HEK293T (cell line): ENCODE measurements around the gene TIE1.

Source experiments
- CTCF ChIA-PET: fragments of 350-600 bp; formaldehyde crosslinking; extraction: SDS; loops from one replicate; lab custom pipeline; 2021; ENCODE audit warnings: antibody characterized with exemption, inconsistent platforms; lab: Yijun Ruan, JAX
- POLR2A ChIA-PET: fragments of 350-600 bp; formaldehyde crosslinking; extraction: SDS; loops from one replicate; lab custom pipeline; 2020; ENCODE audit warnings: antibody characterized with exemption, inconsistent platforms; lab: Yijun Ruan, JAX
- DNase-seq: peaks from one replicate; pipeline ENCODE4 v3.0.0; 2012; ENCODE audit warnings: mixed read lengths; ENCODE audit errors: extremely low spot score
- ARNT ChIP-seq: fragments of 450-650 bp; IDR thresholded peaks from 2 replicates; pipeline ENCODE4 v1.6.1; 2017; ENCODE audit warnings: mild to moderate bottlenecking
- BHLHE40 ChIP-seq: fragments of 450-650 bp; IDR thresholded peaks from 2 replicates; pipeline ENCODE4 v1.6.1; 2016; ENCODE audit warnings: mild to moderate bottlenecking, moderate library complexity, borderline replicate concordance
- CTBP1 ChIP-seq: fragments of 450-650 bp; IDR thresholded peaks from 2 replicates; pipeline ENCODE4 v1.6.1; 2016; ENCODE audit warnings: borderline replicate concordance
- ELF4 ChIP-seq: fragments of 450-650 bp; IDR thresholded peaks from 2 replicates; pipeline ENCODE4 v1.6.1; 2017; ENCODE audit warnings: antibody characterized with exemption
- FOXA1 ChIP-seq: fragments of 450-650 bp; IDR thresholded peaks from 2 replicates; pipeline ENCODE4 v1.6.1; 2016; ENCODE audit warnings: mild to moderate bottlenecking
- FOXK2 ChIP-seq: fragments of 450-650 bp; IDR thresholded peaks from 2 replicates; pipeline ENCODE4 v1.6.1; 2016; ENCODE audit warnings: mild to moderate bottlenecking
- FOXM1 ChIP-seq: fragments of 450-650 bp; IDR thresholded peaks from 2 replicates; pipeline ENCODE4 v1.6.1; 2017; ENCODE audit warnings: mild to moderate bottlenecking, borderline replicate concordance
- HDGF ChIP-seq: fragments of 450-650 bp; IDR thresholded peaks from 2 replicates; pipeline ENCODE4 v1.6.1; 2017; ENCODE audit warnings: antibody characterized with exemption, borderline replicate concordance
- L3MBTL2 ChIP-seq: fragments of 450-650 bp; conservative IDR thresholded peaks from 2 replicates; pipeline ENCODE4 v1.6.1; 2016; ENCODE audit warnings: mild to moderate bottlenecking
- LEF1 ChIP-seq: fragments of 450-650 bp; IDR thresholded peaks from 2 replicates; pipeline ENCODE4 v1.6.1; 2017; ENCODE audit warnings: mild to moderate bottlenecking, borderline replicate concordance
- NFRKB ChIP-seq: fragments of 450-650 bp; IDR thresholded peaks from 2 replicates; pipeline ENCODE4 v1.6.1; 2016; ENCODE audit warnings: mild to moderate bottlenecking, moderate library complexity
- SP1 ChIP-seq: fragments of 450-650 bp; IDR thresholded peaks from 2 replicates; pipeline ENCODE4 v1.6.1; 2017
- SUZ12 ChIP-seq: fragments of 450-650 bp; IDR thresholded peaks from 2 replicates; pipeline ENCODE4 v1.6.1; 2016; ENCODE audit warnings: mild to moderate bottlenecking
- TARDBP ChIP-seq: fragments of 450-650 bp; IDR thresholded peaks from 2 replicates; pipeline ENCODE4 v1.6.1; 2016
- ZNF384 ChIP-seq: fragments of 450-650 bp; IDR thresholded peaks from 2 replicates; pipeline ENCODE4 v1.6.1; 2016
- TF ChIP-seq, protein P1 (sequence below): fragments of 450-650 bp; IDR thresholded peaks from 2 replicates; pipeline ENCODE4 v1.6.1; 2016

The TIE1 gene

DNA sequence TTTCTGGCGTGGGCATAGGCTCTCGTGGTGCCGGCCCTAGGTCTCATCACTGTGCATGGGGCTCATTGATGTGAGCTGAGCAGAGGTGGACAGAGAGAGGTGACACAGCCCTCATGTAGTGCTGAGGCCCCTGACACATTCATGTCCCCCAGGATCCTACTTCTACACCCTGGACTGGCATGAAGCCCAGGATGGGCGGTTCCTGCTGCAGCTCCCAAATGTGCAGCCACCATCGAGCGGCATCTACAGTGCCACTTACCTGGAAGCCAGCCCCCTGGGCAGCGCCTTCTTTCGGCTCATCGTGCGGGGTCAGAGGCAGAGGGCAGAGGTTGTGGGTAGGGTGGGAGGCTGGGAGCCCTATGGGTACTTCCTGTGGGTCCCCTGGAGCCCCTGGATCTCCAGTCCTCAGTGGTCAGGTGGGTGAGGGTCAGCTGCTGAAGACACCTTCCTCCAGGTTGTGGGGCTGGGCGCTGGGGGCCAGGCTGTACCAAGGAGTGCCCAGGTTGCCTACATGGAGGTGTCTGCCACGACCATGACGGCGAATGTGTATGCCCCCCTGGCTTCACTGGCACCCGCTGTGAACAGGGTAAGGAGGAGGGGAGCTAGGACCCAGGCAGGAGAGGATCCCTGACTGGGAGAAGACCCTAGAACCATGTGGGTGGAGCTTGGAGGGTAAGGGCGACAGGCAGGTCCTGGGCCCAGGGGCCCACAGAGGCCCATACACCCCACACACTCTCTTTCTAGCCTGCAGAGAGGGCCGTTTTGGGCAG is 6.1 kb downstream of the TIE1 start:
- CTCF ChIA-PET = no interaction called here
- TF ChIP-seq HDGF (no peak), TARDBP (no peak), SUZ12 (no peak), ARNT (no peak), L3MBTL2 (no peak), SP1 (no peak), CTBP1 (no peak), BHLHE40 (no peak), NFRKB (no peak), FOXK2 (no peak), FOXM1 (no peak)
- no peak for DNase-seq
- POLR2A ChIA-PET = no interaction called here

DNA sequence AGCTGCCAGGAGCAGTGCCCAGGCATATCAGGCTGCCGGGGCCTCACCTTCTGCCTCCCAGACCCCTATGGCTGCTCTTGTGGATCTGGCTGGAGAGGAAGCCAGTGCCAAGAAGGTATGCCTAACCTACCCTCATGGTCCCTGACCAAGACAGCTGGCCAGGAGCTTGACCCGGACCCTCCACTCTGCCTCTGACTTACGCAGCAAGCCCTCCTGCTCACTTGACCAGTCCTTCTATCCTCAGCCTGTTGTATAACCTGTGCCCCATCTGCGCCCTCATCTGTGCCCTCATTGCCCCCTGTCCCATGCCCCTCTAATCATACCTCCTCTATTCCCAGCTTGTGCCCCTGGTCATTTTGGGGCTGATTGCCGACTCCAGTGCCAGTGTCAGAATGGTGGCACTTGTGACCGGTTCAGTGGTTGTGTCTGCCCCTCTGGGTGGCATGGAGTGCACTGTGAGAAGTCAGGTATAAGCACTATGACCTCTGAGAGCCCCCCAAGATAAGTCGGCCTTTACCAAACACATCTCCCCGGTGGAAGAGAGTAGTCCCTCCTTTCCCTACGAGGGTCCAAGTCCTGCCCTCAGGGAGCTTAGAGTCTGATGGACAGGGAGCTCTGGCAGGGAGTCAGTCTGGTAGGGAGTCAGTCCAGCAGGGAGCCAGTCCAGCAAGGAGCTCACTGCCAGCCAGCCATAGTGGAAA is 6.8 kb downstream of the TIE1 start:
- POLR2A ChIA-PET = no interaction called here
- CTCF ChIA-PET = no interaction called here
- no peak for DNase-seq
- no peak for TF ChIP-seq FOXK2
- TF ChIP-seq LEF1 = no peak
- TF ChIP-seq BHLHE40 = no peak
- TF ChIP-seq ARNT = no peak
- no peak for TF ChIP-seq NFRKB
- no peak for TF ChIP-seq FOXM1
- TF ChIP-seq FOXA1 = no peak

DNA sequence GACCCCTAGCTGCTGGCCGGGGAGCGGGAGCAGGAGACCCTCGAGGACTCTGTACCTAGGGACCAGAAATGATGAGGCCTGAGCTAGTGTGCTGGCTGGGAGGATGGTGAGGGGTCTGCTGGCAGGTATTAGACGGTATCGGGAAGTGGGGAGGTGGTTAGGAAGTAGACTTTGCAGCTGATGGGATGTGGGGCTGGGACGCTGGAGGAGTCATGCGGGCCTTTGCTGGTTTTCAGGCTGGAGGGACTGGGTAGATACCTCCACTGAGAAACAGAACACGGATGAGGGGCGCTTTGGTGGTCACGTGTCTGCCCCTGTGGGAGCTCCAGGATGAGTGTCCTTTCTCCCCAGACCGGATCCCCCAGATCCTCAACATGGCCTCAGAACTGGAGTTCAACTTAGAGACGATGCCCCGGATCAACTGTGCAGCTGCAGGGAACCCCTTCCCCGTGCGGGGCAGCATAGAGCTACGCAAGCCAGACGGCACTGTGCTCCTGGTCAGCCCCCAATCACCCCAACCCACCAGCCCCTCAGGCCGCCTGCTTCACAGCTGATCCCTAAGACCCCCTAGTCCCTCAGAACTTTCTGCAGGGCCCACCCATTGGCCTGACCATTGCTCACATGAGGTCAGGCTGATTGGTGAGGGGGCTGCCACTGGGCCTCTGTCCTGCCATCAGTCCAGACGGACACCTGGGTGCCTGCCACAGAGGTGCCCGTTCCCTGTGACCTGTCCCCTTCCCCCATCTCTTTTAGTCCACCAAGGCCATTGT is 8.0 kb downstream of the TIE1 start:
- ChIA-PET POLR2A (no interaction called here), CTCF (no interaction called here)
- no peak for DNase-seq
- TF ChIP-seq CTBP1 (no peak), LEF1 (no peak), TARDBP (no peak), ZNF384 (no peak), SP1 (no peak), SUZ12 (no peak), L3MBTL2 (no peak), FOXK2 (no peak), FOXM1 (no peak), BHLHE40 (no peak), ARNT (no peak), NFRKB (no peak), HDGF (no peak), ELF4 (no peak), FOXA1 (no peak)
- TF ChIP-seq, protein P1, sequence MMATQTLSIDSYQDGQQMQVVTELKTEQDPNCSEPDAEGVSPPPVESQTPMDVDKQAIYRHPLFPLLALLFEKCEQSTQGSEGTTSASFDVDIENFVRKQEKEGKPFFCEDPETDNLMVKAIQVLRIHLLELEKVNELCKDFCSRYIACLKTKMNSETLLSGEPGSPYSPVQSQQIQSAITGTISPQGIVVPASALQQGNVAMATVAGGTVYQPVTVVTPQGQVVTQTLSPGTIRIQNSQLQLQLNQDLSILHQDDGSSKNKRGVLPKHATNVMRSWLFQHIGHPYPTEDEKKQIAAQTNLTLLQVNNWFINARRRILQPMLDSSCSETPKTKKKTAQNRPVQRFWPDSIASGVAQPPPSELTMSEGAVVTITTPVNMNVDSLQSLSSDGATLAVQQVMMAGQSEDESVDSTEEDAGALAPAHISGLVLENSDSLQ = no peak

DNA sequence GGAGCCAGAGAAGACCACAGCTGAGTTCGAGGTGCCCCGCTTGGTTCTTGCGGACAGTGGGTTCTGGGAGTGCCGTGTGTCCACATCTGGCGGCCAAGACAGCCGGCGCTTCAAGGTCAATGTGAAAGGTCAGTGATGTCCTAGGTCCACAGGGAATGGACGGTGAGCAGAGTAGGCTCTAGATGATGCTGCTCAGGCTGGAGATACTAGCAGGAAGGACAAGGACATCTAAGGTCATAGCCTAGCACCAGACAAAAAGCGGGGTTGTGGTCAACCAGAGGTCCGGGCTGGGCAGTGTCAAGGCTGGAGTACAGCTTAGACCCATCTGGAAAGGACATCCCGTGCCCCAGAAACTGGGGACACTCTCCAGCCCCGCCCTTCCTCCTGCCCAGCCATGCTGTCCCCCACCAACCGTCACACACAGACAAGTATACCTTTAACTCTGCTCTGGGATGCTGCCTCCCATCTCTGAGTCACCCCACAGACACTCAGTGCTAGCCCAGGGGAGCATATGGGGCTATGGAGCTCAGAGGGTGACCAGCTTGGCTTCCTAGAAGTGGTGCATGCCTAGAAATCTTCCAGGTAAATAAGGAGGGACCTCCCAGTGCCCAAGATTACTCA is 8.7 kb downstream of the TIE1 start:
- ChIA-PET CTCF (no interaction called here), POLR2A (no interaction called here)
- TF ChIP-seq CTBP1 (no peak), ARNT (no peak), HDGF (no peak)
- DNase-seq = no peak

DNA sequence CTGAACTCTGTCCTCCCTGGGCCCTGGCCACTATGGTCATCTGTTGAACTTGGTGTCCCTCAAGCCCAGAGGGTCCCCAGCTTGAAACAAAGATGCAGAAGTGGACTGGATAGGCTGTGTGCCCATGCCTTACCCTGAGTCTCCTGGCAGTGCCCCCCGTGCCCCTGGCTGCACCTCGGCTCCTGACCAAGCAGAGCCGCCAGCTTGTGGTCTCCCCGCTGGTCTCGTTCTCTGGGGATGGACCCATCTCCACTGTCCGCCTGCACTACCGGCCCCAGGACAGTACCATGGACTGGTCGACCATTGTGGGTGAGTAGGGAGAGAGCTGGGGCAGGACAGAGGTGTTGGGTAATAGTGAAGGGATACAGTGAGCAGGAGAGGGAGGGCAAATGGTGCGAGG is 10.7 kb downstream of the TIE1 start:
- DNase-seq = no peak
- TF ChIP-seq ARNT = no peak
- no peak for TF ChIP-seq FOXK2
- TF ChIP-seq CTBP1 = no peak
- no peak for TF ChIP-seq FOXM1
- TF ChIP-seq, protein P1 = no peak
- no peak for TF ChIP-seq ELF4
- no peak for TF ChIP-seq HDGF
- no peak for TF ChIP-seq SP1
- no peak for TF ChIP-seq BHLHE40
- no peak for TF ChIP-seq L3MBTL2
- TF ChIP-seq NFRKB = no peak
- no peak for TF ChIP-seq ZNF384
- TF ChIP-seq FOXA1 = no peak
- TF ChIP-seq TARDBP = no peak
- no peak for TF ChIP-seq SUZ12
- TF ChIP-seq LEF1 = no peak
- CTCF ChIA-PET = no interaction called here
- POLR2A ChIA-PET = no interaction called here

DNA sequence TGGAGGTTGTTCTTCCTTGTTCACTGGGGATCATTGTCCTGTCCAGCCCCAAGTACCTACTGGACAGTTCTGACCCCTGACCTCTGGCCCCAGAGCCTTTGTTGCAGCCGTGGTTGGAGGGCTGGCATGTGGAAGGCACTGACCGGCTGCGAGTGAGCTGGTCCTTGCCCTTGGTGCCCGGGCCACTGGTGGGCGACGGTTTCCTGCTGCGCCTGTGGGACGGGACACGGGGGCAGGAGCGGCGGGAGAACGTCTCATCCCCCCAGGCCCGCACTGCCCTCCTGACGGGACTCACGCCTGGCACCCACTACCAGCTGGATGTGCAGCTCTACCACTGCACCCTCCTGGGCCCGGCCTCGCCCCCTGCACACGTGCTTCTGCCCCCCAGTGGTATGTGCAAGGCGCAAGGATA is 11.4 kb downstream of the TIE1 start:
- POLR2A ChIA-PET = no interaction called here

More for the DNA sequence above, 11.4 kb downstream of the TIE1 start:
- TF ChIP-seq, protein P1 = no peak
- TF ChIP-seq HDGF (no peak), TARDBP (no peak), ZNF384 (no peak), NFRKB (no peak), SP1 (no peak), FOXM1 (no peak), L3MBTL2 (no peak)
- CTCF ChIA-PET = no interaction called here
- no peak for DNase-seq
